WTC11 (cell line): Measurements from ENCODE around the gene PCID2.

Experiments used
- ATF1 ChIP-seq: sonication (generic); formaldehyde crosslinking; IDR thresholded peaks from 2 replicates; pipeline ENCODE4 v1.8.1; 2023; ENCODE audit warnings: mild to moderate bottlenecking, moderate library complexity, missing genetic modification reagents
- CREB1 ChIP-seq: sonication (generic); formaldehyde crosslinking; IDR thresholded peaks from 2 replicates; pipeline ENCODE4 v1.8.0; 2023; ENCODE audit warnings: mild to moderate bottlenecking, missing genetic modification reagents
- NR2C2 ChIP-seq: sonication (generic); formaldehyde crosslinking; IDR thresholded peaks from 2 replicates; pipeline ENCODE4 v1.8.0; 2022; ENCODE audit warnings: mild to moderate bottlenecking, missing genetic modification reagents
- TF ChIP-seq, protein P1 (sequence below): sonication (generic); formaldehyde crosslinking; IDR thresholded peaks from 2 replicates; pipeline ENCODE4 v1.8.0; 2022; ENCODE audit warnings: mild to moderate bottlenecking, missing genetic modification reagents
- TF ChIP-seq, protein P2 (sequence below): sonication (generic); formaldehyde crosslinking; IDR thresholded peaks from 2 replicates; pipeline ENCODE4 v1.8.1; 2022; ENCODE audit warnings: mild to moderate bottlenecking, moderate library complexity, missing genetic modification reagents
- TF ChIP-seq, protein P3 (sequence below): fragments of 200-600 bp; IDR thresholded peaks from 2 replicates; pipeline ENCODE4 v1.8.0; 2022; ENCODE audit warnings: antibody characterized with exemption
- TF ChIP-seq, protein P4 (sequence below): sonication (generic); formaldehyde crosslinking; IDR thresholded peaks from 2 replicates; pipeline ENCODE4 v1.8.1; 2023; ENCODE audit warnings: mild to moderate bottlenecking, missing genetic modification reagents, moderate library complexity

DNA sequence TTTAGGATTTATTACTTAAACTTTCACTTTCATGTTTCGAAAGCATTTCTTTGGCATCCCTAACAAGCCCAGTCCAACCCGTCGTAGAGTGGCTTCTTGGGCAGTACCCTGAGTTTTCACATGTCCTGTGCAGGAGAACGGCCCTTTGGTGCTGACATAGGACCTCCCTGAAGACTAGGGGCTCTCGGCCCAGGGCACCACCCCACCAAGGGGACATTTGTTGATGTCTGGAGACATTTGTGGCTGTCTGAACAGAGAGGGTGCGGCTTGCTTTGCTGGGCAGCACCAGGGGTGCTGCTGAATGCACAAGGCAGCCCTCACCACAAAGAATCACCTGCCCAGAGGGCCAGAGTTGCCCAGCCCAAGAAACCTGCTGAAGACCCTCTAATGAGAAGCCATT lies 31.5 kb upstream of the PCID2 start:
- TF ChIP-seq, protein P1, sequence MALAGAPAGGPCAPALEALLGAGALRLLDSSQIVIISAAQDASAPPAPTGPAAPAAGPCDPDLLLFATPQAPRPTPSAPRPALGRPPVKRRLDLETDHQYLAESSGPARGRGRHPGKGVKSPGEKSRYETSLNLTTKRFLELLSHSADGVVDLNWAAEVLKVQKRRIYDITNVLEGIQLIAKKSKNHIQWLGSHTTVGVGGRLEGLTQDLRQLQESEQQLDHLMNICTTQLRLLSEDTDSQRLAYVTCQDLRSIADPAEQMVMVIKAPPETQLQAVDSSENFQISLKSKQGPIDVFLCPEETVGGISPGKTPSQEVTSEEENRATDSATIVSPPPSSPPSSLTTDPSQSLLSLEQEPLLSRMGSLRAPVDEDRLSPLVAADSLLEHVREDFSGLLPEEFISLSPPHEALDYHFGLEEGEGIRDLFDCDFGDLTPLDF (CRISPR knock-in tag): no peak
- TF ChIP-seq, protein P2, sequence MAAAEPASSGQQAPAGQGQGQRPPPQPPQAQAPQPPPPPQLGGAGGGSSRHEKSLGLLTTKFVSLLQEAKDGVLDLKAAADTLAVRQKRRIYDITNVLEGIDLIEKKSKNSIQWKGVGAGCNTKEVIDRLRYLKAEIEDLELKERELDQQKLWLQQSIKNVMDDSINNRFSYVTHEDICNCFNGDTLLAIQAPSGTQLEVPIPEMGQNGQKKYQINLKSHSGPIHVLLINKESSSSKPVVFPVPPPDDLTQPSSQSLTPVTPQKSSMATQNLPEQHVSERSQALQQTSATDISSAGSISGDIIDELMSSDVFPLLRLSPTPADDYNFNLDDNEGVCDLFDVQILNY (CRISPR knock-in tag): no peak
- TF ChIP-seq, protein P3, sequence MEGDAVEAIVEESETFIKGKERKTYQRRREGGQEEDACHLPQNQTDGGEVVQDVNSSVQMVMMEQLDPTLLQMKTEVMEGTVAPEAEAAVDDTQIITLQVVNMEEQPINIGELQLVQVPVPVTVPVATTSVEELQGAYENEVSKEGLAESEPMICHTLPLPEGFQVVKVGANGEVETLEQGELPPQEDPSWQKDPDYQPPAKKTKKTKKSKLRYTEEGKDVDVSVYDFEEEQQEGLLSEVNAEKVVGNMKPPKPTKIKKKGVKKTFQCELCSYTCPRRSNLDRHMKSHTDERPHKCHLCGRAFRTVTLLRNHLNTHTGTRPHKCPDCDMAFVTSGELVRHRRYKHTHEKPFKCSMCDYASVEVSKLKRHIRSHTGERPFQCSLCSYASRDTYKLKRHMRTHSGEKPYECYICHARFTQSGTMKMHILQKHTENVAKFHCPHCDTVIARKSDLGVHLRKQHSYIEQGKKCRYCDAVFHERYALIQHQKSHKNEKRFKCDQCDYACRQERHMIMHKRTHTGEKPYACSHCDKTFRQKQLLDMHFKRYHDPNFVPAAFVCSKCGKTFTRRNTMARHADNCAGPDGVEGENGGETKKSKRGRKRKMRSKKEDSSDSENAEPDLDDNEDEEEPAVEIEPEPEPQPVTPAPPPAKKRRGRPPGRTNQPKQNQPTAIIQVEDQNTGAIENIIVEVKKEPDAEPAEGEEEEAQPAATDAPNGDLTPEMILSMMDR: no peak
- no peak for TF ChIP-seq ATF1 (CRISPR knock-in tag)
- no peak for TF ChIP-seq CREB1
- TF ChIP-seq, protein P4, sequence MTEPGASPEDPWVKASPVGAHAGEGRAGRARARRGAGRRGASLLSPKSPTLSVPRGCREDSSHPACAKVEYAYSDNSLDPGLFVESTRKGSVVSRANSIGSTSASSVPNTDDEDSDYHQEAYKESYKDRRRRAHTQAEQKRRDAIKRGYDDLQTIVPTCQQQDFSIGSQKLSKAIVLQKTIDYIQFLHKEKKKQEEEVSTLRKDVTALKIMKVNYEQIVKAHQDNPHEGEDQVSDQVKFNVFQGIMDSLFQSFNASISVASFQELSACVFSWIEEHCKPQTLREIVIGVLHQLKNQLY (CRISPR knock-in tag): no peak
- no peak for TF ChIP-seq NR2C2 (CRISPR knock-in tag)
